Ectodermal cell (in vitro differentiated cells): ENCODE results near the gene ZC3HAV1.
"Not testable (repeated sequence)": the region's sequence is repeated elsewhere in the genome, so short reads cannot be mapped to it uniquely, and the experiment has no call there.

Source experiments
- H3K27ac ChIP-seq: 2 replicates; pipeline ENCODE4 v1.7.0; 2013; ENCODE audit warnings: mild to moderate bottlenecking, low read depth, low read length; ENCODE audit not compliant: insufficient read depth, poor library complexity, severe bottlenecking
- H3K27me3 ChIP-seq: 2 replicates; pipeline ENCODE4 v1.7.0; 2013; ENCODE audit warnings: mild to moderate bottlenecking, low read length; ENCODE audit not compliant: insufficient read depth, control insufficient read depth, poor library complexity, severe bottlenecking
- H3K36me3 ChIP-seq: one replicate; pipeline ENCODE4 v1.7.0; 2013; ENCODE audit warnings: low read length; ENCODE audit not compliant: control insufficient read depth, insufficient read depth
- H3K4me1 ChIP-seq: one replicate; pipeline ENCODE4 v1.7.0; 2013; ENCODE audit warnings: low read length; ENCODE audit not compliant: control insufficient read depth, insufficient read depth
- H3K4me3 ChIP-seq: 2 replicates; pipeline ENCODE4 v1.7.0; 2013; ENCODE audit warnings: low read depth, low read length, control low read depth; ENCODE audit not compliant: insufficient read depth
- H3K9me3 ChIP-seq: 2 replicates; pipeline ENCODE4 v1.7.0; 2013; ENCODE audit warnings: mild to moderate bottlenecking, low read length, moderate library complexity; ENCODE audit not compliant: control insufficient read depth
- WGBS, 2 experiments: methylation state at CpG; one replicate each; pipeline ENCODE4 v1.1.7; 2013; ENCODE audit warnings: missing lambda C conversion rate in 2 of 2; 5-methylcytosine and 5-hydroxymethylcytosine counted together

Gene ZC3HAV1

GRCh38 chr7:139088268-139088667 lies 21.3 kb downstream of the ZC3HAV1 start:
- WGBS, 2 experiments, result 90 to 98% methylated on average over 2 of the region's 2 CpGs
- Histone ChIP-seq H3K27ac (no peak overlapping the region), H3K9me3 (no peaks in the 10 kb centered on the region), H3K4me1 (no peaks in the 10 kb centered on the region), H3K27me3 (no peaks in the 10 kb centered on the region), H3K4me3 (no peak overlapping the region), H3K36me3 (peaks cover 14% of the 10 kb centered on the region)

DNA sequence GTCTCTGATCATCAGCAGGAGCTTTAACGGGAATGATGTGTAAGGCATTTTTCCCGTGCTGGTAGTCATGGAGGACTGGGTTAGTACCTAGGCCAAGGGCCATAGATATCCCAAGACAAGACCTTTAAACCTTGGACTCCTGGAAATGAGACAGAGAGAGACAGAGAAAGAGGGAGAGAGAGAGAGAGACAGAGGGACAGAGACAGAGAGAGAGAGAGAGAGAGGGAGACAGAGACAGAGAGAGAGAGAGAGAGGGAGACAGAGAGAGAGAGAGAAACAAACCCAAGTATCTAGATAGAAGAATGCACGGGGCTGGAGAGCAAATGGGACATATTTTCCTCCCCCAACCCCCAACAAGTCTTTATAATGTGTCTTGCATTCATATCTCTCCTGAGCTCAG lies 22.3 kb downstream of the ZC3HAV1 start:
- 80 to 82% methylated on average over 3 of the region's 3 CpGs for WGBS, 2 experiments

GRCh38 chr7:139086454-139086853 lies 23.1 kb downstream of the ZC3HAV1 start:
- Histone ChIP-seq H3K27ac (no peak overlapping the region), H3K36me3 (peaks cover 14% of the 10 kb centered on the region), H3K4me1 (no peaks in the 10 kb centered on the region), H3K27me3 (no peaks in the 10 kb centered on the region), H3K4me3 (no peak overlapping the region), H3K9me3 (no peaks in the 10 kb centered on the region)
- 84 to 91% methylated on average over 2 of the region's 2 CpGs for WGBS, 2 experiments

More for the DNA sequence above, 22.3 kb downstream of the ZC3HAV1 start:
- H3K36me3 ChIP-seq, result peaks cover 14% of the 10 kb centered on the region
- no peaks in the 10 kb centered on the region for H3K9me3 ChIP-seq
- H3K27ac ChIP-seq, result no peak overlapping the region
- H3K4me3 ChIP-seq, result no peak overlapping the region
- no peaks in the 10 kb centered on the region for H3K27me3 ChIP-seq
- H3K4me1 ChIP-seq, result no peaks in the 10 kb centered on the region

- no peak overlapping the region for H3K27ac ChIP-seq
- no peaks in the 10 kb centered on the region for H3K9me3 ChIP-seq
- H3K36me3 ChIP-seq, result peaks cover 14% of the 10 kb centered on the region
- no peaks in the 10 kb centered on the region for H3K4me1 ChIP-seq
- WGBS, 2 experiments, result 91% methylated on average over 5 of the region's 5 CpGs
- H3K27me3 ChIP-seq, result no peaks in the 10 kb centered on the region
- H3K4me3 ChIP-seq, result no peak overlapping the region
These were observed 24.8 kb downstream of the ZC3HAV1 start for GRCh38 chr7:139084709-139085108.

DNA sequence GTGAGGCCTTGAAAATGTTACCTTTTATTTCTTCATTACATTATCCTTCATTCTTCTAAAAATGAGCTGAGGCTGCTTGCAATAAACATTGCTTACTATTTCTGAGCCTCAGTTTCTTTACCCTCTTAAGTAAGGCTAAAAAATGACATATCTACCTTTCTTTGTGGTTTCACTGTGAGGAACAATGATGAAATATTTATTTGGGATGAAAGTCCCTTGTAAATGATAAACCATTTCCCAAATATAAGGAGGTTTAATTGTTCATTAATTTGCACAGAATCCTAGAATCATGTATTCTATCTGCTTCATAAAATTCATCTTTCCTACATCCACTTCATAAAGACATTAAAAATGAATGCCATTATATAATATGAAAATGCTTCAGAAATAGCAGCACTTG lies 27.9 kb downstream of the ZC3HAV1 start:
- Histone ChIP-seq H3K27me3 (no peaks in the 10 kb centered on the region), H3K36me3 (peaks cover 2% of the 10 kb centered on the region), H3K4me1 (no peaks in the 10 kb centered on the region), H3K9me3 (no peaks in the 10 kb centered on the region), H3K4me3 (no peak overlapping the region), H3K27ac (no peak overlapping the region)

GRCh38 chr7:139080905-139081304 lies 28.6 kb downstream of the ZC3HAV1 start:
- H3K4me3 ChIP-seq, result no peak overlapping the region
- H3K27ac ChIP-seq, result no peak overlapping the region
- H3K9me3 ChIP-seq, result no peaks in the 10 kb centered on the region
- H3K27me3 ChIP-seq, result no peaks in the 10 kb centered on the region
- no peaks in the 10 kb centered on the region for H3K4me1 ChIP-seq
- 94 to 95% methylated on average over 8 of the region's 8 CpGs for WGBS, 2 experiments
- H3K36me3 ChIP-seq, result no peaks in the 10 kb centered on the region

DNA sequence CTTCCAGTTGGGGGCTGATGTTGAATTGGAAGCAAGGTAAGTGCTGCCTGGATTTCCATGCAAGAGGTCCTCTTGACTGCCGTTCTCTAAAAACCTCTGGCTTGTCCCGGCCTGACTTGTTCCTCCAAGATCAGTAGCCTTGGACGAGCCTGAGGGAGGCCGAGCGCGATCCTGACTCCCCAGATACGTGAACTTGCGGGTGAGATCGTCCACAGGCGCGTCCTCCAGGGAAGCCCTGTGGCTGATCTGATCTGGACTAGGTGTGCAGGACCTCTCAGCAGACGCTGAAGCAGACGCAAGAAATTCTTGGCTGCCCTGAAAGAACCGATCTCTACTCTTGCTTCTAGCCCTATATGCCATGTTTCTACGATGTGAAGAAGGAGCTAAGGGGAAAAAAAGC lies 29.7 kb downstream of the ZC3HAV1 start:
- Histone ChIP-seq H3K4me1 (no peaks in the 10 kb centered on the region), H3K27me3 (no peaks in the 10 kb centered on the region), H3K27ac (no peak overlapping the region), H3K4me3 (no peak overlapping the region), H3K9me3 (no peaks in the 10 kb centered on the region), H3K36me3 (no peaks in the 10 kb centered on the region)
- 92 to 94% methylated on average over 15 of the region's 15 CpGs for WGBS, 2 experiments

GRCh38 chr7:139078911-139079310 lies 30.6 kb downstream of the ZC3HAV1 start:
- Histone ChIP-seq H3K4me3 (no peak overlapping the region), H3K27ac (no peak overlapping the region), H3K27me3 (no peaks in the 10 kb centered on the region), H3K9me3 (no peaks in the 10 kb centered on the region), H3K4me1 (no peaks in the 10 kb centered on the region), H3K36me3 (no peaks in the 10 kb centered on the region)
- WGBS, 2 experiments, result 86 to 90% methylated on average over 1 of the region's 1 CpG

DNA sequence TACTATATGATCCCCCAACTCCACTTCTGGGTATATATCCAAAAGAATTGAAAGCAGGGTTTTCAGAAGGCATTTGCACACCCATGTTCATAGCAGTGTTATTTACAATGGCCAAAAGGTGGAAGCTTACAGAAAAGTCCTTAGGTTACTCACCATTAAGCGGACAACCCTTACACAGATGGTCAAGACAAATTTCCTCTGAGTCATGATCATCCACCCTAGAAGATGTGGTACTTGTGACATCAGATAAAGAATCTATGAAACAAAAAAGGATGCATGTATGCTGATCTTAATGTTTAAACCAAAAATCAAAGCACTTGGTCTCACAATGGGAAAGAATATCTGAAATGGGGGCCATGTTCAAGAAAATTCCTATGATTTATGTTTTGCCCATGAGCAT lies 31.1 kb downstream of the ZC3HAV1 start:
- no peak overlapping the region for H3K27ac ChIP-seq
- no peaks in the 10 kb centered on the region for H3K27me3 ChIP-seq
- no peak overlapping the region for H3K4me3 ChIP-seq
- no peaks in the 10 kb centered on the region for H3K4me1 ChIP-seq
- WGBS, 2 experiments, result 90 to 94% methylated on average over 1 of the region's 1 CpG
- no peaks in the 10 kb centered on the region for H3K36me3 ChIP-seq
- H3K9me3 ChIP-seq, result no peaks in the 10 kb centered on the region

GRCh38 chr7:139077706-139078105 lies 31.8 kb downstream of the ZC3HAV1 start:
- H3K27ac ChIP-seq, H3K36me3 ChIP-seq, H3K4me1 ChIP-seq, H3K27me3 ChIP-seq, H3K9me3 ChIP-seq, H3K4me3 ChIP-seq: not testable (repeated sequence)
- 91 to 97% methylated on average over 5 of the region's 5 CpGs for WGBS, 2 experiments
